GM20431 (cell line): ENCODE results near the gene CABLES2.

Experiments used
- in situ Hi-C: fragments of 300-500 bp; cut with MseI, MboI; formaldehyde crosslinking; loops from one replicate; pipeline ENCODE4 v1.15.0; 2020; ENCODE audit warnings: low sequenced_read_pairs; ENCODE audit not compliant: unreplicated experiment

The CABLES2 gene

GRCh38 chr20:62354031-62354808, 52.9 kb downstream of the CABLES2 start:
- in situ Hi-C loops, result no loop called here

GRCh38 chr20:62353289-62354030, 53.6 kb downstream of the CABLES2 start:
- in situ Hi-C loops, result no loop called here

GRCh38 chr20:62352402-62353288, 54.4 kb downstream of the CABLES2 start:
- in situ Hi-C loops, result no loop called here

- in situ Hi-C loops, result no loop called here
Observed at GRCh38 chr20:62351469-62352401, 55.4 kb downstream of the CABLES2 start.

- in situ Hi-C loops, result no loop called here
Observed at GRCh38 chr20:62350629-62351422, 56.3 kb downstream of the CABLES2 start.

- in situ Hi-C loops, result no loop called here
Observed at GRCh38 chr20:62350098-62350628, 56.9 kb downstream of the CABLES2 start.

- in situ Hi-C loops, result no loop called here
Observed at GRCh38 chr20:62349556-62350097, 57.5 kb downstream of the CABLES2 start.

- in situ Hi-C loops, result no loop called here
Observed at GRCh38 chr20:62348604-62349003, 58.5 kb downstream of the CABLES2 start.

GRCh38 chr20:62347445-62347844, 59.6 kb downstream of the CABLES2 start:
- in situ Hi-C loops, result no loop called here

- in situ Hi-C loops, result no loop called here
Observed at GRCh38 chr20:62347151-62347404, 60.0 kb downstream of the CABLES2 start.

GRCh38 chr20:62346398-62347150, 60.5 kb downstream of the CABLES2 start:
- in situ Hi-C loops, result no loop called here

- in situ Hi-C loops, result no loop called here
Observed at GRCh38 chr20:62345681-62346370, 61.3 kb downstream of the CABLES2 start.

- in situ Hi-C loops, result no loop called here
Observed at GRCh38 chr20:62344782-62345181, 62.3 kb downstream of the CABLES2 start.

- in situ Hi-C loops, result no loop called here
Observed at GRCh38 chr20:62344092-62344491, 63.0 kb downstream of the CABLES2 start.

GRCh38 chr20:62342910-62343309, 64.2 kb downstream of the CABLES2 start:
- in situ Hi-C loops, result no loop called here

- in situ Hi-C loops, result no loop called here
Observed at GRCh38 chr20:62339647-62340062, 67.4 kb downstream of the CABLES2 start.
